ENCODE data around the gene LIMA1. TPM values are rescaled to one million over a fixed set of nuclear protein-coding genes. Genes with fewer than 3 reads are reported as not detected.

Gene LIMA1
- total RNA-seq, 1 donor from 2014 or later = 81.1 TPM

- H3K27me3 ChIP-seq = no peaks in the 10 kb centered on the region
- ATAC-seq = no peak
- H3K4me3 ChIP-seq = no peak overlapping the region
- H3K4me1 ChIP-seq = peaks cover 9% of the 10 kb centered on the region
- DNase-seq = no peak
- intact Hi-C loops (cut with DNase I) = loop anchor here (10.0 kb wide), 1 partner anchor 72 kb away; no protein-coding TSS in a partner anchor
- H3K9me3 ChIP-seq = no peaks in the 10 kb centered on the region
- H3K36me3 ChIP-seq = no peaks in the 10 kb centered on the region
- no peak overlapping the region for H3K27ac ChIP-seq
- TF ChIP-seq CTCF (IDR thresholded peaks at IDR 0.05) = no peak
Measured at GRCh38 chr12:50287271-50287670, 4.0 kb upstream of the LIMA1 start.

- H3K4me3 ChIP-seq = no peak overlapping the region
- no peaks in the 10 kb centered on the region for H3K27me3 ChIP-seq
- no peak for DNase-seq
- ATAC-seq = no peak
- no peaks in the 10 kb centered on the region for H3K9me3 ChIP-seq
- no peaks in the 10 kb centered on the region for H3K36me3 ChIP-seq
- no peak for TF ChIP-seq CTCF (IDR thresholded peaks at IDR 0.05)
- intact Hi-C loops (cut with DNase I) = loop anchor here (10.0 kb wide), 1 partner anchor 70 kb away; no protein-coding TSS in a partner anchor
- H3K4me1 ChIP-seq = peaks cover 28% of the 10 kb centered on the region
- no peak overlapping the region for H3K27ac ChIP-seq
Measured at GRCh38 chr12:50285253-50285652, 1.9 kb upstream of the LIMA1 start.

GRCh38 chr12:50282721-50283228 lies 545 bp downstream of the LIMA1 start:
- Histone ChIP-seq H3K27me3 (no peaks in the 10 kb centered on the region), H3K4me1 (peaks cover 28% of the 10 kb centered on the region), H3K36me3 (no peaks in the 10 kb centered on the region), H3K4me3 (peak overlapping the region; percentile 94), H3K9me3 (no peaks in the 10 kb centered on the region), H3K27ac (peak overlapping the region; percentile 85)
- ATAC-seq (no peak), DNase-seq (no peak)
- intact Hi-C loops (cut with DNase I) = loop anchor here (10.0 kb wide), 1 partner anchor 68 kb away; no protein-coding TSS in a partner anchor
- no peak for TF ChIP-seq CTCF (IDR thresholded peaks at IDR 0.05)

GRCh38 chr12:50279501-50279900 lies 3.8 kb downstream of the LIMA1 start:
- Histone ChIP-seq H3K27ac (no peak overlapping the region), H3K4me1 (peaks cover 33% of the 10 kb centered on the region), H3K4me3 (no peak overlapping the region), H3K9me3 (no peaks in the 10 kb centered on the region), H3K27me3 (no peaks in the 10 kb centered on the region), H3K36me3 (no peaks in the 10 kb centered on the region)
- ATAC-seq (no peak), DNase-seq (no peak)
- intact Hi-C loops (cut with DNase I) = no loop called here
- no peak for TF ChIP-seq CTCF (IDR thresholded peaks at IDR 0.05)

GRCh38 chr12:50276912-50277671 lies 6.2 kb downstream of the LIMA1 start:
- H3K36me3 ChIP-seq = no peaks in the 10 kb centered on the region
- no peak for ATAC-seq
- no peaks in the 10 kb centered on the region for H3K27me3 ChIP-seq
- intact Hi-C loops (cut with DNase I) = no loop called here
- no peak for DNase-seq
- peak overlapping the region; percentile 48 for H3K27ac ChIP-seq
- no peaks in the 10 kb centered on the region for H3K9me3 ChIP-seq
- no peak for TF ChIP-seq CTCF (IDR thresholded peaks at IDR 0.05)
- H3K4me1 ChIP-seq = peaks cover 41% of the 10 kb centered on the region
- H3K4me3 ChIP-seq = no peak overlapping the region
